Heart right ventricle (tissue), 16 donors: ENCODE results near the gene LAMC2. TPM values are rescaled to one million over a fixed set of nuclear protein-coding genes. Genes with fewer than 3 reads are reported as not detected.
A peak's percentile ranks its signal among the peaks of the same experiment; 100 is the strongest.

Source experiments
- ATAC-seq, 8 donors: fragments of 200-7000 bp; cut with Tn5 transposase; one replicate each; pipeline ENCODE4 v1.9.1; 2020; ENCODE audit warnings: mild to moderate bottlenecking in 8 of 8, moderate library complexity in 8 of 8, moderate number of reproducible peaks in 1 of 8
- DNase-seq, 2 donors: peaks; one replicate each; pipeline ENCODE4 v3.0.0-alpha.2; 2020
- H3K27ac ChIP-seq, 10 donors: fragments of 200-600 bp; sonication (generic) in 2 of 10; one replicate each; pipeline versions ENCODE4 v1.5.0 to v1.8.0; 2020 to 2022; ENCODE audit warnings: mild to moderate bottlenecking in 3 of 10
- H3K27me3 ChIP-seq, 7 donors: fragments of 200-600 bp; one replicate each; pipeline ENCODE4 v1.8.0; 2021 to 2022; ENCODE audit warnings: mild to moderate bottlenecking in 2 of 7
- H3K36me3 ChIP-seq, 9 donors: fragments of 200-600 bp; sonication (generic) in 1 of 9; one replicate each; pipeline versions ENCODE4 v1.5.0 to v1.8.0; 2020 to 2022; ENCODE audit warnings: mild to moderate bottlenecking in 2 of 9
- H3K4me1 ChIP-seq, 9 donors: fragments of 200-600 bp; sonication (generic) in 1 of 9; one replicate each; pipeline versions ENCODE4 v1.5.0 to v1.8.0; 2020 to 2022; ENCODE audit warnings: mild to moderate bottlenecking in 4 of 9
- H3K4me3 ChIP-seq, 10 donors: fragments of 200-600 bp; sonication (generic) in 2 of 10; one replicate each; pipeline versions ENCODE4 v1.5.0 to v1.8.0; 2020 to 2022; ENCODE audit warnings: mild to moderate bottlenecking in 7 of 10, moderate library complexity in 2 of 10
- H3K9me3 ChIP-seq, 11 donors: fragments of 200-600 bp in 10 of 11; sonication (generic) in 2 of 11; one replicate each; pipeline versions ENCODE4 v1.5.0 to v1.8.0; 2013 to 2022; ENCODE audit warnings: mild to moderate bottlenecking in 2 of 11, control low read depth in 1 of 11, moderate library complexity in 1 of 11
- WGBS, 2 donors: extraction: QIAGEN DNeasy Blood & Tissue Kit; methylation state at CpG; one replicate each; pipeline ENCODE4 v1.1.7; 2013; ENCODE audit warnings: inconsistent platforms in 1 of 2; 5-methylcytosine and 5-hydroxymethylcytosine counted together
- intact Hi-C, 10 donors: fragments of 100-400 bp; cut with DNase I; formaldehyde crosslinking; loops; one replicate each; pipeline versions ENCODE4 v1.11.1 to v1.14.2; 2022
- polyA plus RNA-seq, 2 donors: library from polyadenylated mRNA; stranded (reverse); fragments of 200-250 nt; gene quantifications; one replicate each; pipeline ENCODE4 v1.2.3, GENCODE V29; 2013
- total RNA-seq, 10 donors: library from RNA; stranded (reverse); fragmentation: NEBNext Ultra II Directional in 3 of 10; extraction: Animal tissue kit (Norgen Biotek cat#: 25700) in 3 of 10; gene quantifications; one replicate each; pipeline versions ENCODE4 v1.2.1 to v1.2.4, GENCODE V29; 2021 to 2023
- TF ChIP-seq, protein P1 (sequence below), 9 donors: fragments of 200-600 bp; sonication (generic) in 2 of 9; IDR thresholded peaks; one replicate each; pipeline versions ENCODE4 v1.5.0 to v1.8.0; 2021 to 2022; ENCODE audit warnings: antibody characterized with exemption in 9 of 9, mild to moderate bottlenecking in 5 of 9, moderate library complexity in 1 of 9
- donor health status: Arrhythmogenic right ventricular cardiomyopathy.
- donor health status: ischemic (EF 13 %, LVEDD 7.1; RV severe dilation, severe dysfunction).
- donor health status: healthy with polysubstance abuse.
- donor health status: DM: no; HTN: yes; CAD: no.
- donor health status: DM: no; HTN: no; CAD: no.
- donor health status: ischemic (EF 25% LVEDD 6.9; RV normal size, moderate dysfunction).
- donor health status: ischemic (EF 25% LVEDD 5.7; RV mildly dilated, moderate dysfunction).
- donor health status: healthy.
- donor health status: DM: yes; HTN: yes; CAD: no.
- donor health status: Ischemic cardiomyopathy.
- donor health status: ischemic (EF 35%, LVEDD 5.7; RV mildly dilated, moderate dysfunction).
- donor health status: nonischemic (EF 11% LVEDD 7.7; RV severe dilation, severe dysfunction).
- donor health status: DM: yes; HTN: yes; CAD: no.
- donor health status: PGD.
- donor health status: ischemic (EF 29% LVEDD 5.4; RV normal size, mild dysfunction).
- donor health status: nonischemic (EF 23%, LVEDD 6.1; RV moderate dilation, normal function).

Gene LAMC2
- total and polyA plus RNA-seq, 12 donors, result 0.53 to 8.8 (median 1.6) TPM

DNA sequence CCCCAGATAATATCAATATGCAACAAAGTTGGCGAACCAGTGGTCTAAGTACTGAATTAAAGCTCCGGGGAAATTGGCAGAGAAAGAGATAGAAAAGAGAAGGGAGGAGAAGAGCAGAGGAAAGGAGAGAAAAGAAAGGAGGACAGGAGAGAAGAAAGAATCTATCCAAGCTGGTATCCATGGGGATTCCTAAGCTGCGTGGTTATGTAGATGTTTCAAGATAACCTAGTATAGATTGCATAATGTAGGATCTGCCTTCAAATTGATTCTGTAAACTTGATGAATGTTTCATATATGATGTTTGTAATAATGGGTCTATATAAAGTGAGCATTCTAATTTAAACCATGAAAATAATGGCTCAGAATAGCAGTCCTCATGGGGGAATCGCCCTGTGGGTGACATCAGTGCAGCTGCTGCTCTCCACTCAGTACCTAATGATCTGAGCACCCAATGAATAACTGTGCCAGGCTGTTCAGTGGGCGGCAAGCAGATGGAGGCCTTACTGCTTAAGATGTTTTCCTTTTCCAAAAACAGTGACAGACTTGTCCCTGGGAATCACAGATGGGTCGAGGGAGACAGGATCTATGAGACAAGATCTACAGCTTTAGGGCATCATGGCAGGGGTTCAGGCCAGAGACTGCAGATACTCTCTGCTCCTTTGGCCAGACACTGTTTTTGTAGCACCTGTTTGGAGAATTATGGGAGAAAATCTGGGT, 78.0 kb downstream of the LAMC2 start:
- Histone ChIP-seq H3K27me3 (no peaks in the 10 kb centered on the region), H3K36me3 (no peaks in the 10 kb centered on the region), H3K27ac (no peak overlapping the region), H3K4me3 (no peak overlapping the region), H3K9me3 (no peaks in the 10 kb centered on the region), H3K4me1 (peaks cover 0 to 15% (median 8%) of the 10 kb centered on the region in 9 donors)
- WGBS, 2 donors, result 74 to 75% methylated on average over 6 of the region's 6 CpGs
- no peak for ATAC-seq
- TF ChIP-seq, protein P1, sequence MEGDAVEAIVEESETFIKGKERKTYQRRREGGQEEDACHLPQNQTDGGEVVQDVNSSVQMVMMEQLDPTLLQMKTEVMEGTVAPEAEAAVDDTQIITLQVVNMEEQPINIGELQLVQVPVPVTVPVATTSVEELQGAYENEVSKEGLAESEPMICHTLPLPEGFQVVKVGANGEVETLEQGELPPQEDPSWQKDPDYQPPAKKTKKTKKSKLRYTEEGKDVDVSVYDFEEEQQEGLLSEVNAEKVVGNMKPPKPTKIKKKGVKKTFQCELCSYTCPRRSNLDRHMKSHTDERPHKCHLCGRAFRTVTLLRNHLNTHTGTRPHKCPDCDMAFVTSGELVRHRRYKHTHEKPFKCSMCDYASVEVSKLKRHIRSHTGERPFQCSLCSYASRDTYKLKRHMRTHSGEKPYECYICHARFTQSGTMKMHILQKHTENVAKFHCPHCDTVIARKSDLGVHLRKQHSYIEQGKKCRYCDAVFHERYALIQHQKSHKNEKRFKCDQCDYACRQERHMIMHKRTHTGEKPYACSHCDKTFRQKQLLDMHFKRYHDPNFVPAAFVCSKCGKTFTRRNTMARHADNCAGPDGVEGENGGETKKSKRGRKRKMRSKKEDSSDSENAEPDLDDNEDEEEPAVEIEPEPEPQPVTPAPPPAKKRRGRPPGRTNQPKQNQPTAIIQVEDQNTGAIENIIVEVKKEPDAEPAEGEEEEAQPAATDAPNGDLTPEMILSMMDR (IDR thresholded peaks at IDR 0.05), result no peak
- intact Hi-C loops, result no loop called here
- DNase-seq, result no peak

DNA sequence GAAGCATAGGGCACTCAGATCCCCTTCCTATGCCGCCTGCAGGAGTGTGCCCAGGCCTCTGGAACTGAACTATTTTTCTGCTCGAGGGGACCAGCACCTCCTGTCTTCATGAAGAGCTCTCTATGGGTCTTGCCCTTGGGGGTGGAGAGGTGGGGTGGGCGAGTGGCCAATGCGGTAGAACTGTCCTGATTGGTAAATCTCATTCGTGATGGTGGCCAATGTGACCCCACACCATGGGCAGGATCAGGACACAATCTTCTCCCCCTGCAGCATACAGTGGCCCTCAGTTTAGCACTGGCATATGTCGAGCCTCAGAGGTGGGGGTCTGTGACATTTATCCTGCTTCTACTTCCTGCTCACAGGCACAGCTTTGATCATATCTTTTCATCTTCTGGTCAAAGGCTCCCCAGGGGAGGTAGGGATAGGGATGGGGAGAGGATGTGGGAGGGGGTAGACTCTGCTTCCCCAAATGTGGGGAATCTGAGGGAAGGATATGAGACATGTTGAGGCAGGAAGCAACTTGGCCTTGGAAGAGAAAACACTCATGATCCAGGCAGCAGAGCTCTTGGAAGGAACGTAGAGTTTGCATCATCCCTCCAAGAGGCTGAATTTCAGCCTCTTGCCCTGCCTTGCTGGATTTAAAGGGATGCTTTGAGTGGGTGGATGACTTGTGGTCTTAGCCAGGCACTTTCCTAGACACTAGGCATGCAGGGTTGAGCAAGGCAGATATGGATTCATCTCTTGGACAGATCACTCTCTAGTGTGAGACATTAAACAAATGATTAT, 81.8 kb downstream of the LAMC2 start:
- Histone ChIP-seq H3K36me3 (no peaks in the 10 kb centered on the region), H3K9me3 (no peaks in the 10 kb centered on the region), H3K4me3 (no peak overlapping the region), H3K27ac (peak overlapping the region in 6 of 10 donors; percentile 34 to 74 (median 46)), H3K4me1 (peaks cover 0 to 45% (median 22%) of the 10 kb centered on the region in 9 donors), H3K27me3 (no peaks in the 10 kb centered on the region)
- TF ChIP-seq, protein P1 (IDR thresholded peaks at IDR 0.05), result no peak
- intact Hi-C loops, result loop anchor here in 1 of 10 donors (2.0 kb wide), 1 partner anchor 21 kb away; no protein-coding TSS in a partner anchor
- DNase-seq, result no peak
- 65 to 76% methylated on average over 7 of the region's 7 CpGs for WGBS, 2 donors
- ATAC-seq, result peak in 7 of 8 donors; percentile 24 to 86 (median 48)

DNA sequence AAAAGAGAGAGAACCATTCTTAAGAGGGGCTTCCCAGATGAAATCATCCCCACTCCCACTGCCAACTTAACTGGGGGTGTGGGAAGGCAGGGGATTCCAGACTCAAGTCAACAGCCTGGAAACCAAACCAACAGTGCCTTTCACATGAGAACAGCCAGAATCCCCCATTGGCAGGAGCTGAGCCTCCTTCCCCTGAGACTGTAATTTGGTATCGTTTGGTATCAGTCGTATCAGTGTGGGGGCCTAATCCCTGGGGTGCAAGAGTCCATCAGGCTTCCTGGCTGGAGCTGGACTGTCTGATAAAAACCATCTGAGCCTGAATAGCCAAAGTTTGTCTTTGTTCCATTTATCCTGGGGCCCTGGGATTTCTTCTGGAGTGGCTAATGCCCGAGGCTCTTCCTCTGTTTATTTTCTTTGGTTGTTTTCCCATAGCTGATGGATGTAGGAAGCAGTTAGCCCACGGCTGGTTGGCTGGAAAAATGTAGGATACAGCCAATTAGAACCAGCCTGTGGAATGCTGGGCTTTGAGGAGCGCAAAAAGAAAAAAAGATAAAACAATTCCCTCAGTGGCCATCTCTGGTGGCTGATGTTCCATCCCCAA, 84.6 kb downstream of the LAMC2 start:
- H3K4me3 ChIP-seq, result no peak overlapping the region
- DNase-seq, result peak in 1 of 2 donors; percentile 44
- no peaks in the 10 kb centered on the region for H3K27me3 ChIP-seq
- peak overlapping the region in 7 of 10 donors; percentile 23 to 74 (median 51) for H3K27ac ChIP-seq
- H3K4me1 ChIP-seq, result peaks cover 0 to 47% (median 22%) of the 10 kb centered on the region in 9 donors
- no peaks in the 10 kb centered on the region for H3K36me3 ChIP-seq
- 37 to 53% methylated on average over 5 of the region's 5 CpGs for WGBS, 2 donors
- H3K9me3 ChIP-seq, result no peaks in the 10 kb centered on the region
- TF ChIP-seq, protein P1 (IDR thresholded peaks at IDR 0.05), result no peak
- intact Hi-C loops, result no loop called here
- ATAC-seq, result peak; percentile 34 to 86 (median 68)

DNA sequence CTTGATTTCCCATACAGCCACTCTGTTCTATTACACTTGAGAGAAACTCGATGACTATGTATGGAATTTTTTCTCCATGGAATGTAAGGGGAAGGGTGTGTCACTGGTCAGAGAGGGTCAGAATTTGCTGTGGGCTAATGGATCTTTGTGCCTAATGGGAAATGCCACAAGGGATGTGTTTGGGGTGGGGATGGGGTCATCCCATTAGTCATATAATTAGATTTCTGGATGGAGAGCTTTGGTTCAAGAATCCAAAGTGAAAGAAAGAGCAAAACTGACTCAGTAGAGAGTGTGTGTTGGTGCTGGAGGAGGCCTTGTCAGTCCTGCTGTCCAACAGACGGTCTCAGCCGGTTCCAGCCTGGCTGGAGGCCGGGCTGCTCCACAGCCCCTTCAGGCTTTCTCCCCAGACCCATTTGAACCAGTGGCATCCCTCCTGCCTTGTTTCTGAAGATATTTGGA, 86.4 kb downstream of the LAMC2 start:
- WGBS, 2 donors, result 71 to 76% methylated on average over 4 of the region's 4 CpGs
- intact Hi-C loops, result no loop called here
- Histone ChIP-seq H3K27me3 (no peaks in the 10 kb centered on the region), H3K4me3 (no peak overlapping the region), H3K36me3 (no peaks in the 10 kb centered on the region), H3K4me1 (peaks cover 0 to 46% (median 22%) of the 10 kb centered on the region in 9 donors), H3K27ac (peak overlapping the region in 8 of 10 donors; percentile 6 to 74 (median 40)), H3K9me3 (no peaks in the 10 kb centered on the region)
- DNase-seq, result no peak
- peak in 1 of 8 donors; percentile 9 for ATAC-seq
- TF ChIP-seq, protein P1 (IDR thresholded peaks at IDR 0.05), result no peak
